ENCODE measurements around the gene MAL.

DNA sequence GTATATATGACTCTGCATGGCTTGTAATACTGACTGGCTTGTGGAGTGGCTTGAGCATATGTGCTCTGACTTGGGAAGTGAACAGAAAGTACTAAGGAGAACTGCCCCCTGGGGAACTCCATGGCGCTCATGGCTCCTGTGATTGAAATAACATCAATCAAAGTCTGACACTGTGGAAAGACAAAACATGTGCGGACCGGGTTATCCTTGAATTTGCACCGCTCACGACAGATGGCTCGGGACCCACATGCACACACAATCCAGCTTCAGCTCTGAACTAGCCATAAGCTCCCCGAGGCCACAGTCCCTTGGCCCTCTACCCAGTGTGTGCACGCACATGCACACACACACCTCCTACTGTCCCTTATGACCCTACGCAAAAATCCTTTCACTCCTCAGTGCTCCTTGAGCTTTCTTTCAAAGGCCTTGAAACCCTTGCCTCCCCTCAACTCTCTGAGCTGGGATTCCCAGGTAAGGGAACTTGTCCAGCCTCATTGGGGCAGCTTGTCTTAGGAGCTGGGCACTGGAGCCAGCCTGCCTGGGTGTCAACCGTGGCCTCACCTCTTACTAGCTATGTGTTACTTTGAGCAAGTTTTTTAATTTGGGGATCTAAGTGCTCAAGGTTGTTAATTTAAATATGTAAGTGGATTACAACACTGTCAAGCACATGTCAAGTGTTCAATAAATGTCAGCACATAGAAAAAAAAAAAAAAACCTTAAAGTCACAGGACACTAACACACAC, 52.5 kb downstream of the MAL start:
- TF ChIP-seq, protein P1, sequence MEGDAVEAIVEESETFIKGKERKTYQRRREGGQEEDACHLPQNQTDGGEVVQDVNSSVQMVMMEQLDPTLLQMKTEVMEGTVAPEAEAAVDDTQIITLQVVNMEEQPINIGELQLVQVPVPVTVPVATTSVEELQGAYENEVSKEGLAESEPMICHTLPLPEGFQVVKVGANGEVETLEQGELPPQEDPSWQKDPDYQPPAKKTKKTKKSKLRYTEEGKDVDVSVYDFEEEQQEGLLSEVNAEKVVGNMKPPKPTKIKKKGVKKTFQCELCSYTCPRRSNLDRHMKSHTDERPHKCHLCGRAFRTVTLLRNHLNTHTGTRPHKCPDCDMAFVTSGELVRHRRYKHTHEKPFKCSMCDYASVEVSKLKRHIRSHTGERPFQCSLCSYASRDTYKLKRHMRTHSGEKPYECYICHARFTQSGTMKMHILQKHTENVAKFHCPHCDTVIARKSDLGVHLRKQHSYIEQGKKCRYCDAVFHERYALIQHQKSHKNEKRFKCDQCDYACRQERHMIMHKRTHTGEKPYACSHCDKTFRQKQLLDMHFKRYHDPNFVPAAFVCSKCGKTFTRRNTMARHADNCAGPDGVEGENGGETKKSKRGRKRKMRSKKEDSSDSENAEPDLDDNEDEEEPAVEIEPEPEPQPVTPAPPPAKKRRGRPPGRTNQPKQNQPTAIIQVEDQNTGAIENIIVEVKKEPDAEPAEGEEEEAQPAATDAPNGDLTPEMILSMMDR (IDR thresholded peaks at IDR 0.05; ENCODE audit: insufficient read depth, low read length), result no peak
- TF ChIP-seq POLR2AphosphoS5 (IDR thresholded peaks at IDR 0.05; ENCODE audit: low read depth), result no peak

Measured in HL-60 (cell line).